CD4-positive, alpha-beta memory T cell (primary cell): Measurements from ENCODE around the gene ECPAS. TPM values are rescaled to one million over a fixed set of nuclear protein-coding genes. Genes with fewer than 3 reads are reported as not detected.
"Not testable (repeated sequence)": the region's sequence is repeated elsewhere in the genome, so short reads cannot be mapped to it uniquely, and the experiment has no call there.

Experiments
- CTCF ChIA-PET: fragments of 350-600 bp; sonication (Branson Sonifier 250); formaldehyde crosslinking; loops from one replicate; lab custom pipeline; 2021; ENCODE audit warnings: inconsistent platforms; ENCODE audit not compliant: partially characterized antibody; lab: Charles Lee
- POLR2A ChIA-PET: fragments of 350-600 bp; sonication (Branson Sonifier 250); formaldehyde crosslinking; loops from one replicate; lab custom pipeline; 2021; ENCODE audit not compliant: partially characterized antibody; lab: Charles Lee
- DNase-seq, 5 donors: peaks; one replicate each; pipeline versions ENCODE4 v3.0.0 to v3.0.0-alpha.2; 2020 to 2022; ENCODE audit warnings: mixed read lengths in 1 of 5
- H3K27ac ChIP-seq: one replicate; pipeline ENCODE4 v1.7.0; 2013; ENCODE audit warnings: low read depth, low read length
- H3K27me3 ChIP-seq: 2 replicates; pipeline ENCODE4 v1.7.0; 2013; ENCODE audit warnings: mild to moderate bottlenecking, low read length, moderate library complexity; ENCODE audit not compliant: insufficient read depth
- H3K36me3 ChIP-seq: 2 replicates; pipeline ENCODE4 v1.7.0; 2013; ENCODE audit warnings: mild to moderate bottlenecking, low read length, moderate library complexity; ENCODE audit not compliant: insufficient read depth
- H3K4me1 ChIP-seq: 2 replicates; pipeline ENCODE4 v1.7.0; 2013; ENCODE audit warnings: mild to moderate bottlenecking, low read length, moderate library complexity; ENCODE audit not compliant: insufficient read depth
- H3K4me3 ChIP-seq, 2 donors: one replicate each; pipeline ENCODE4 v1.7.0; 2013; ENCODE audit warnings: low read length in 2 of 2, mild to moderate bottlenecking in 1 of 2
- H3K9me3 ChIP-seq, 2 donors: one replicate each; pipeline ENCODE4 v1.7.0; 2013; ENCODE audit warnings: low read length in 2 of 2, control low read depth in 1 of 2; ENCODE audit not compliant: control insufficient read depth in 1 of 2
- H3K27ac Mint-ChIP-seq, 7 donors: one replicate each; pipeline ENCODE4 v1.8.0; 2020 to 2021; ENCODE audit warnings: mixed read lengths in 7 of 7, mild to moderate bottlenecking in 6 of 7, inconsistent platforms in 3 of 7, moderate library complexity in 3 of 7
- H3K27me3 Mint-ChIP-seq, 2 donors: one replicate each; pipeline ENCODE4 v1.8.0; 2020 to 2021; ENCODE audit warnings: mixed read lengths in 2 of 2
- H3K36me3 Mint-ChIP-seq, 2 donors: one replicate each; pipeline ENCODE4 v1.8.0; 2020 to 2021; ENCODE audit warnings: mixed read lengths in 2 of 2, inconsistent platforms in 1 of 2, mild to moderate bottlenecking in 1 of 2
- H3K4me1 Mint-ChIP-seq, 4 donors: one replicate each; pipeline ENCODE4 v1.8.0; 2020 to 2021; ENCODE audit warnings: mixed read lengths in 4 of 4, mild to moderate bottlenecking in 1 of 4
- H3K4me3 Mint-ChIP-seq, 8 donors: one replicate each; pipeline ENCODE4 v1.8.0; 2020 to 2021; ENCODE audit warnings: mixed read lengths in 8 of 8, mild to moderate bottlenecking in 7 of 8, moderate library complexity in 6 of 8, inconsistent platforms in 3 of 8
- H3K9me3 Mint-ChIP-seq, 8 donors: one replicate each; pipeline ENCODE4 v1.8.0; 2020 to 2021; ENCODE audit warnings: mixed read lengths in 8 of 8, mild to moderate bottlenecking in 5 of 8, inconsistent platforms in 3 of 8, moderate library complexity in 1 of 8
- intact Hi-C: fragments of 100-400 bp; cut with micrococcal nuclease; formaldehyde crosslinking; loops from one replicate; pipeline ENCODE4 v1.15.1; 2023
- polyA plus RNA-seq, 2 donors: library from polyadenylated mRNA; unstranded; fragments of 300-500 nt; fragmentation: Illumina TruSeq; gene quantifications; one replicate each; pipeline ENCODE4 v1.2.3, GENCODE V29; 2021
- total RNA-seq, 2 experiments: library from RNA; stranded (reverse); gene quantifications; one replicate each; pipeline ENCODE4 v1.2.3, GENCODE V29; 2021

ECPAS gene
- total and polyA plus RNA-seq, 4 experiments from 2014 or later, result 9.6 to 80.3 (median 48.6) TPM

DNA sequence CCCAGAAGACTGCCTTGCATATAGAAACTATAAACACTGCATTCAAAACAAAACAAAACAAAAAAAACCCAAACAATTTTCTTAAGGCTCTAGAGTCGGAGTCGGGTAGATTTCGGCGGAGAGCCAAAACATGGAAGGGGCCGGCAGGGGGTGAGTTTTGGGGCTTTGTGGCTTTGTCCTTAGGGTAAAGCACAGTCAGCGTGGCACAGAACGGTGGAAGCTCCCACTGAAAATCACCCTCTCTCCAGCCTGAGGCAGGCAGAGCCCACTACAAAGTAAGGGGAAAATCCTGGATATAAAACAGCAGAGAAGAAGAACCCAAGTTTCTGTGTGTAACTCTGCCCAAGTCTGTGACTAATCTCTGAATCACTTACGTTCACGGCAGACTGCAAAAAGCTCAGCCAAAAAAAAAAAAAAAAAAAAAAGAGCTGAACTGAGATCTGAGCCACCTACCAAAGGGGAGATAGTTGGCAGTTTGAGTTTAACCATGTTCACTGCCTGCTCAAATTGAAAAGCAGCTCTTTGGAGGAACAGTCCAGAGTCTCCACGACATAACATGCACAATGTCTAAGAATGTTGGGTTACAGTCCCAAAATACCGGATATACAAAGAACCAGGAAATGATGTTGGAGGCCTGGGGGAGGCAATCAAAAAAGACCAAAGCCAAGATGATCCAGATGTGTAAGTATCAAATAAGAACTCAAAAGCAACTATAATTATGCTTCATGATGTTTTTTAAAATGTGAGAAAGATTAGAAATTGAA, 127.5 kb downstream of the ECPAS start:
- H3K36me3 ChIP-seq, result no peaks in the 10 kb centered on the region
- Mint-ChIP-seq H3K27ac (no peak overlapping the region), H3K36me3 (peaks cover 13% of the 10 kb centered on the region in 2 donors), H3K4me1 (no peaks in the 10 kb centered on the region), H3K27me3 (no peaks in the 10 kb centered on the region), H3K9me3 (peaks cover 0 to 12% (median 0%) of the 10 kb centered on the region in 8 donors), H3K4me3 (no peak overlapping the region)
- H3K27me3 ChIP-seq, result no peaks in the 10 kb centered on the region
- H3K9me3 ChIP-seq, result no peaks in the 10 kb centered on the region
- no peaks in the 10 kb centered on the region for H3K4me1 ChIP-seq
- CTCF ChIA-PET, result interaction anchor here (0.6 kb wide), 1 partner anchor 1783 kb away, joined by 3 read pairs; no protein-coding TSS in a partner anchor
- H3K4me3 ChIP-seq, result no peak overlapping the region
- intact Hi-C loops, result no loop called here
- H3K27ac ChIP-seq, result no peak overlapping the region
- POLR2A ChIA-PET, result no interaction called here
- DNase-seq, result no peak

DNA sequence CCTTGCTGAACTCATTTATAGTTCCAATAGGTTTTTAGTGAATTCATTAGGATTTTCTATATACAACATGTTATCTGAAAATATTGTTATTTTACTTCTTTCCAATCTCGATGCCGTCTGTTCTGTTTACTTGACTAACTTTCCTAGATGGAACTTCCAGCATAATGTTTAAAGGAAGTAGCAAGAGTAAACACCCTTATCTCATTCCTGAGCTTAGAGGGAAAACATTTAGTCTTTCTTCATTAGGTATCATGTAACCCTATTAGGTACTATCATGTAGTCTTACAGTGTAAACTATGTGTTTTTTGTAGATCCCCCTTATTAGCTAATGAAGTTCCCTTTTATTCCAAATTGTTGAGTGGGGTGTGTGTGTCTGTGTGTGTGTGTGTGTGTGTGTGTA, 131.6 kb downstream of the ECPAS start:
- Mint-ChIP-seq H3K4me3 (no peak overlapping the region), H3K4me1 (no peaks in the 10 kb centered on the region), H3K9me3 (peaks cover 0 to 19% (median under 1%) of the 10 kb centered on the region in 8 donors), H3K36me3 (no peaks in the 10 kb centered on the region), H3K27ac (no peak overlapping the region), H3K27me3 (peaks cover 0 to 4% of the 10 kb centered on the region in 2 donors)
- Histone ChIP-seq H3K27me3 (no peaks in the 10 kb centered on the region), H3K9me3 (no peaks in the 10 kb centered on the region), H3K27ac (no peak overlapping the region), H3K36me3 (no peaks in the 10 kb centered on the region), H3K4me3 (no peak overlapping the region), H3K4me1 (no peaks in the 10 kb centered on the region)
- intact Hi-C loops, result no loop called here
- ChIA-PET POLR2A (no interaction called here), CTCF (no interaction called here)
- DNase-seq, result no peak

DNA sequence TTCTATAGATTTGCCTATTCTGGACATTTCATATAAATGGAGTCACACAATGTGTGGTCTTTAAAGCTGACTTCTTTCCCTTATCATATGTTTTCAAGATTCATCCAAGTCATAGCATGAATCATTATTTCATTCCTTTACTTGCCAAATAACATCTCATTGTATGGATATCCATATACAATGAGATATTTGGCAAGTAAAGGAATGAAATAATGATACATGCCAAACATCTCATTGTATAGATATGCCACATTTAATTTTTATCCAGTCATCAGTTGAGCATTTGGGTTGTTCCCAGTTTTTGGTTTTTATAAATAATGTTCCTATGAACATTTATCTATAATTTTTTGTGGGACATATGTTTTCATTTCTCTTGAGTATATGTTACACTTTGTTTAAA, 133.6 kb downstream of the ECPAS start:
- no peaks in the 10 kb centered on the region for H3K36me3 Mint-ChIP-seq
- H3K4me1 ChIP-seq, result no peaks in the 10 kb centered on the region
- H3K27ac Mint-ChIP-seq, result no peak overlapping the region
- POLR2A ChIA-PET, result no interaction called here
- H3K27ac ChIP-seq, result no peak overlapping the region
- no peaks in the 10 kb centered on the region for H3K27me3 ChIP-seq
- no peak overlapping the region for H3K4me3 Mint-ChIP-seq
- CTCF ChIA-PET, result no interaction called here
- no peaks in the 10 kb centered on the region for H3K36me3 ChIP-seq
- intact Hi-C loops, result no loop called here
- no peaks in the 10 kb centered on the region for H3K9me3 ChIP-seq
- H3K4me3 ChIP-seq, result no peak overlapping the region
- H3K27me3 Mint-ChIP-seq, result peaks cover 5 to 12% of the 10 kb centered on the region in 2 donors
- DNase-seq, result no peak
- H3K9me3 Mint-ChIP-seq, result peaks cover 0 to 16% (median 2%) of the 10 kb centered on the region in 8 donors
- no peaks in the 10 kb centered on the region for H3K4me1 Mint-ChIP-seq

GRCh38 chr9:111349766-111350165, 134.4 kb downstream of the ECPAS start:
- Histone ChIP-seq H3K9me3 (no peaks in the 10 kb centered on the region), H3K27me3 (no peaks in the 10 kb centered on the region), H3K4me1 (no peaks in the 10 kb centered on the region), H3K36me3 (no peaks in the 10 kb centered on the region), H3K4me3 (no peak overlapping the region), H3K27ac (no peak overlapping the region)
- Mint-ChIP-seq H3K4me1 (no peaks in the 10 kb centered on the region), H3K4me3 (no peak overlapping the region), H3K27me3 (peaks cover 5 to 13% of the 10 kb centered on the region in 2 donors), H3K9me3 (peaks cover 0 to 16% (median 2%) of the 10 kb centered on the region in 8 donors), H3K27ac (no peak overlapping the region), H3K36me3 (no peaks in the 10 kb centered on the region)
- POLR2A ChIA-PET, result no interaction called here
- intact Hi-C loops, result no loop called here
- CTCF ChIA-PET, result no interaction called here
- DNase-seq, result no peak

DNA sequence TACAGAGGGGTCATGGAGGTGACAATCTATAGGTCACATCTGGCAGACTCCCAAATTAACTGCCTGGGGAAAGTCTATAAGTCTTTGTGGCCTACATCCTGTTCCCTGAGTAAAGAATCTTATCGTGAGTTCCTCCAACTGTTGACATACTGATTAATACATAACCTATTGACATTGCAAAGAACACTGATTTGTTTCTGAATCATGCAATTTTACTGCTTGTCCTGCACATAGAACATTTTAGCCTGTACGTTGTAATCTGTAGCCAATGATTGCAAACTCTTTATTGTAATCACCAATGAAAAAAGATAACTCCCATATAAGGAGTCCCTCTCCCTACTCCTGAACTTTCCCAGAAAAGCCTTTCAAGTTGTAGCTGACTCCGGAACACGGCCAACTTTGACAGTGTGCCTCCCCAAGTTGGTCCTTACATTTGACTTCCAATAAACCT, 135.3 kb downstream of the ECPAS start:
- Histone ChIP-seq H3K36me3 (no peaks in the 10 kb centered on the region), H3K4me3 (no peak overlapping the region), H3K9me3 (no peaks in the 10 kb centered on the region), H3K4me1 (no peaks in the 10 kb centered on the region), H3K27me3 (no peaks in the 10 kb centered on the region), H3K27ac (no peak overlapping the region)
- Mint-ChIP-seq H3K27me3 (peaks cover 5 to 13% of the 10 kb centered on the region in 2 donors), H3K27ac (no peak overlapping the region), H3K4me1 (no peaks in the 10 kb centered on the region), H3K9me3 (peaks cover 0 to 16% (median 2%) of the 10 kb centered on the region in 8 donors), H3K4me3 (no peak overlapping the region), H3K36me3 (no peaks in the 10 kb centered on the region)
- ChIA-PET POLR2A (no interaction called here), CTCF (no interaction called here)
- intact Hi-C loops, result no loop called here
- DNase-seq, result no peak

DNA sequence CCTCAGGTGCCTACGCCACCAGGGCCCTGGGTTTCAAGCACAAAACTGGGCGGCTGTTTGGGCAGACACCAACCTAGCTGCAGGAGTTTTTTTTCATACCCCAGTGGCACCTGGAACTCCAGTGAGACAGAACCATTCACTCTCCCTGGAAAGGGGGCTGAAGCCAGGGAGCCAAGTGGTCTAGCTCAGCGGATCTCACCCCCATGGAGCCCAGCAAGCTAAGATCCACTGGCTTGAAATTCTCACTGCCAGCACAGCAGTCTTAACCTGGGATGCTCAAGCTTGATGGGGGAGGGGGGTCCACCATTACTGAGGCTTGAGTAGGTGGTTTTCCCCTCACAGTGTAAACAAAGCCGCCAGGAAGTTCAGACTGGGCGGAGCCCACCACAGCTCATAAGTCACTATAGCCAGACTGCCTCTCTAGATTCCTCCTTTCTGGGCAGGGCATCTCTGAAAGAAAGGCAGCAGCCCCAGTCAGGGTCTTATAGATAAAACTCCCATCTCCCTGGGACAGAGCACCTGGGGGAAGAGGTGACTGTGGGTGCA, 149.8 kb downstream of the ECPAS start:
- H3K4me1 ChIP-seq, H3K27ac Mint-ChIP-seq, H3K27me3 ChIP-seq, H3K36me3 Mint-ChIP-seq, H3K4me3 ChIP-seq, POLR2A ChIA-PET, H3K9me3 ChIP-seq, H3K36me3 ChIP-seq, intact Hi-C loops, H3K27ac ChIP-seq, CTCF ChIA-PET: not testable (repeated sequence)
- peaks cover 6 to 19% of the 10 kb centered on the region in 2 donors for H3K27me3 Mint-ChIP-seq
- peaks cover 0 to 15% (median 4%) of the 10 kb centered on the region in 8 donors for H3K9me3 Mint-ChIP-seq
- H3K4me3 Mint-ChIP-seq, result peak overlapping the region in 1 of 8 donors; percentile 20
- peak in 2 of 5 donors; percentile 2 to 22 for DNase-seq
- peaks cover 2 to 23% (median 8%) of the 10 kb centered on the region in 4 donors for H3K4me1 Mint-ChIP-seq

GRCh38 chr9:111330124-111330523, 154.1 kb downstream of the ECPAS start, which contains the start of gene OR2K2:
OR2K2 (minus strand) TSS chr9:111330224; CDS start chr9:111328433, 1,791 bp downstream.
- Histone ChIP-seq H3K4me1 (peaks cover 5% of the 10 kb centered on the region), H3K4me3 (no peak within 1 kb of the TSS), H3K27me3 (no peaks in the 10 kb centered on the region), H3K27ac (no peak within 1 kb of the TSS), H3K36me3 (no peaks in the 10 kb centered on the region), H3K9me3 (no peaks in the 10 kb centered on the region)
- POLR2A ChIA-PET, result no interaction called here
- CTCF ChIA-PET, result no interaction called here
- peaks cover 10 to 23% of the 10 kb centered on the region in 2 donors for H3K27me3 Mint-ChIP-seq
- peaks cover 0 to 4% (median 0%) of the 10 kb centered on the region in 8 donors for H3K9me3 Mint-ChIP-seq
- H3K36me3 Mint-ChIP-seq, result no peaks in the 10 kb centered on the region
- H3K4me3 Mint-ChIP-seq, result no peak within 1 kb of the TSS
- peaks cover 0 to 15% (median 4%) of the 10 kb centered on the region in 4 donors for H3K4me1 Mint-ChIP-seq
- no peak within 1 kb of the TSS for H3K27ac Mint-ChIP-seq
- intact Hi-C loops, result no loop called here
- DNase-seq, result no peak
